ENCODE results near the gene OXSM. TPM values are rescaled to one million over a fixed set of nuclear protein-coding genes. Genes with fewer than 3 reads are reported as not detected.

The OXSM gene
- total and polyA plus RNA-seq, 2 donors (not counting 1 experiment from before 2014, with no cell fraction given), result 9.9 to 14.9 TPM

DNA sequence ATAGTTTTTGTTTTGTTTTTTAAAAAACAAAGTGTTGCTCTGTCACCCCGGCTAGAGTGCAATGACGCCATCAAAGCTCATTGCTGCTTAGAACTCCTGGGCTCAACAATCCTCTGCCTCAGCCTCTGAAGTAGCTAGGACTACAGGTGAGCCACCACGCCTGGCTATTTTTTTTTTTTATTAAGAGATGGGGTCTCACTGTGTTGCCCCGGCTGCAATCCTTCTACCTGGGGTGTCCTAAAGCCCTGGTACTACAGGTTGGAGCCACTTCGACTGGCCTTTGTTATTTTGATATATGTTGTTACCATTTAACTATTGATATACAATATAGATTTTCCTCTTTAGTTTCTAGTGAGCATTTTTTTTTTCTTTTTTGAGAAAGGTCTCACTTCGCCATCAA lies 9.3 kb upstream of the OXSM start:
- Histone ChIP-seq H3K4me3 (replicated peaks in 1 of 4; ENCODE audit: control extremely low read depth in 1 of 4, insufficient read depth in 1 of 4, low read depth in 3 of 4, low read length in 4 of 4) (no peak overlapping the region), H4K20me1 (ENCODE audit: control insufficient read depth, extremely low read depth, insufficient read depth, low read length) (no peaks in the 10 kb centered on the region), H3K9me3 (ENCODE audit: control insufficient read depth, insufficient read depth, low read depth, low read length) (no peaks in the 10 kb centered on the region), H3K4me2 (ENCODE audit: extremely low read depth, insufficient read depth, low read length) (no peak overlapping the region), H3K27me3 (ENCODE audit: control insufficient read depth, insufficient read depth, low read length) (no peaks in the 10 kb centered on the region), H3K9ac (ENCODE audit: insufficient read depth, low read length) (no peak overlapping the region), H3K36me3 (ENCODE audit: control insufficient read depth, insufficient read depth, low read length) (peaks cover 2% of the 10 kb centered on the region), H3K4me1 (ENCODE audit: control insufficient read depth, extremely low read depth, insufficient read depth, low read length) (peaks cover 2% of the 10 kb centered on the region), H2AFZ (ENCODE audit: low read length) (no peak overlapping the region), H3K27ac (ENCODE audit: insufficient read depth, low read length) (no peak overlapping the region), H3K79me2 (ENCODE audit: control insufficient read depth, insufficient read depth, low read length) (peaks cover 21% of the 10 kb centered on the region)
- TF ChIP-seq EZH2 (IDR thresholded peaks at IDR 0.05; ENCODE audit: low read length, missing control alignments), result no peak
- TF ChIP-seq, protein P1, sequence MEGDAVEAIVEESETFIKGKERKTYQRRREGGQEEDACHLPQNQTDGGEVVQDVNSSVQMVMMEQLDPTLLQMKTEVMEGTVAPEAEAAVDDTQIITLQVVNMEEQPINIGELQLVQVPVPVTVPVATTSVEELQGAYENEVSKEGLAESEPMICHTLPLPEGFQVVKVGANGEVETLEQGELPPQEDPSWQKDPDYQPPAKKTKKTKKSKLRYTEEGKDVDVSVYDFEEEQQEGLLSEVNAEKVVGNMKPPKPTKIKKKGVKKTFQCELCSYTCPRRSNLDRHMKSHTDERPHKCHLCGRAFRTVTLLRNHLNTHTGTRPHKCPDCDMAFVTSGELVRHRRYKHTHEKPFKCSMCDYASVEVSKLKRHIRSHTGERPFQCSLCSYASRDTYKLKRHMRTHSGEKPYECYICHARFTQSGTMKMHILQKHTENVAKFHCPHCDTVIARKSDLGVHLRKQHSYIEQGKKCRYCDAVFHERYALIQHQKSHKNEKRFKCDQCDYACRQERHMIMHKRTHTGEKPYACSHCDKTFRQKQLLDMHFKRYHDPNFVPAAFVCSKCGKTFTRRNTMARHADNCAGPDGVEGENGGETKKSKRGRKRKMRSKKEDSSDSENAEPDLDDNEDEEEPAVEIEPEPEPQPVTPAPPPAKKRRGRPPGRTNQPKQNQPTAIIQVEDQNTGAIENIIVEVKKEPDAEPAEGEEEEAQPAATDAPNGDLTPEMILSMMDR (conservative IDR thresholded peaks at IDR 0.05 in 1 of 2, IDR thresholded peaks at IDR 0.05 in 1 of 2; ENCODE audit: low read depth in 1 of 2, low read length in 2 of 2), result no peak
- DNase-seq (ENCODE audit: low read depth in 2 of 2), result no peak

DNA sequence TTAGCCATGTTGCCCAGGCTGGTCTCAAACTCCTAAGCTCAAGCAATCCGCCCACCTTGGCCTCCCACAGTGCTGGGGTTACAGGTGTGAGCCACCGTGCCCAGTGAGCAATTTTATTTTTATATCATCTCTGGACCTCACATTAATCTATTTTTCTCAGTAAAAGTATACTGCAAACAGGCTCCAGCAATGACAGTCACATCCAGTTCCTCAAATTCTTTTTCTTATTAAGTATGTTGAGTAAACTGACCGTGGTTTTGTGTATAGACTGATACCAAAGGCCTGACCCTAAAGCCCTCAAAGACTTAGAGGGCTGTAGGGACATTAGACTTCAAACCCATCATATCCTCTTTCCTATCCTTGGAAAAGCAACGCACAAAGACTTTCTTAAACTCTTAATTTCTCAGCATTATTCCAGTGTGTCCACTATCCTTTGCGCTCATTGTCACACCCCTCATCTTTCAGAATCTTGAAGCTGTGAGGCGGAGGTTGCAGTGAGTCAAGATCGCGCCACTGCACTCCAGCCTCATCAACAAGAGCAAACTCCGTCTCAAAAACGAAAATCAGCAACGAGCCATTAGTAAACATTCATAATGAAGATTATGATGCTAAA lies 8.6 kb upstream of the OXSM start:
- peaks cover 21% of the 10 kb centered on the region for H3K79me2 ChIP-seq (ENCODE audit: control insufficient read depth, insufficient read depth, low read length)
- no peak for TF ChIP-seq EZH2 (IDR thresholded peaks at IDR 0.05; ENCODE audit: low read length, missing control alignments)
- TF ChIP-seq, protein P1 (conservative IDR thresholded peaks at IDR 0.05 in 1 of 2, IDR thresholded peaks at IDR 0.05 in 1 of 2; ENCODE audit: low read depth in 1 of 2, low read length in 2 of 2), result no peak
- no peak overlapping the region for H2AFZ ChIP-seq (ENCODE audit: low read length)
- no peak overlapping the region for H3K4me2 ChIP-seq (ENCODE audit: extremely low read depth, insufficient read depth, low read length)
- H3K9me3 ChIP-seq (ENCODE audit: control insufficient read depth, insufficient read depth, low read depth, low read length), result no peaks in the 10 kb centered on the region
- no peaks in the 10 kb centered on the region for H3K27me3 ChIP-seq (ENCODE audit: control insufficient read depth, insufficient read depth, low read length)
- no peak overlapping the region for H3K4me3 ChIP-seq (replicated peaks in 1 of 4; ENCODE audit: control extremely low read depth in 1 of 4, insufficient read depth in 1 of 4, low read depth in 3 of 4, low read length in 4 of 4)
- H3K9ac ChIP-seq (ENCODE audit: insufficient read depth, low read length), result no peak overlapping the region
- H3K27ac ChIP-seq (ENCODE audit: insufficient read depth, low read length), result no peak overlapping the region
- peaks cover 2% of the 10 kb centered on the region for H3K4me1 ChIP-seq (ENCODE audit: control insufficient read depth, extremely low read depth, insufficient read depth, low read length)
- no peak for DNase-seq (ENCODE audit: low read depth in 2 of 2)
- no peaks in the 10 kb centered on the region for H3K36me3 ChIP-seq (ENCODE audit: control insufficient read depth, insufficient read depth, low read length)
- no peaks in the 10 kb centered on the region for H4K20me1 ChIP-seq (ENCODE audit: control insufficient read depth, extremely low read depth, insufficient read depth, low read length)

DNA sequence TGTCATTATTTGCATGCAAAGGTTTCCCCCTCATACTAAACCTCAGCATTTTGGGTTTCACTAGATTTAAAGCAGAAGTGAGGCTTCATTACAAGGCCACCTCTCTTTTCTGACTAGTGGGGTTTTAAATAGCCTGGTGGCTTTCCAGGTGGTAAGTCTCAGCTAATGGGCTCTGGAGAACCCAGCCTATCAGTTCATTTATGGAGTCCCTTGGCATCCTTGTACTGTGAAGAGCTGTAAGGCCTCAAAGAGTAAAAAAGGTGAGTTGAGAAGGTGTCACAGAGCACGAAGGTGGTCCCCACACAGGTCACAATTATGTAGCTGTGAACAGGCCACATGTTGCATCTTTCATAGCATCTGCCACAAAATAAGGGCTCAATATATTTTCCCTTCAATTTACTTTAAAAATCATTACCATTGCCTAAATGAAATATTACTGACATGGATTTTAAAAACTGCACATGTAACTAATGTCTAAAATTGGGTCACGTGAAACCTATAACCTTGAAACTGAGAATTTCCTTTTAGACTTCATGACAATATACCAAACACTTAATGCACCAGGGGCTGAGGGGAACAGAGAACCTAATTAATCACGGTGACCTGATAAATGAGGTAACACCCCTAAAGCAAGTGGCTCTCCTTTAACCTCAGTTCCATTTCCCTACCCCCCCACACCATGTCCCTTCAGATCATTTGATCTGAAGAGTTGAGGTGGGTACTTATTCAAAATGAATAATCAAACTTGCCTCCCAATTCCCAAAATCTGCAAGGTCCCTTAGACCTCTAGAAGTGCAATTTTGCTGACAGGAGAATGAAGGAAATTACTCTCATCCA lies 7.9 kb upstream of the OXSM start:
- Histone ChIP-seq H2AFZ (ENCODE audit: low read length) (no peak overlapping the region), H3K4me1 (ENCODE audit: control insufficient read depth, extremely low read depth, insufficient read depth, low read length) (peaks cover 2% of the 10 kb centered on the region), H3K9ac (ENCODE audit: insufficient read depth, low read length) (no peak overlapping the region), H3K27me3 (ENCODE audit: control insufficient read depth, insufficient read depth, low read length) (no peaks in the 10 kb centered on the region), H3K4me3 (replicated peaks in 1 of 4; ENCODE audit: control extremely low read depth in 1 of 4, insufficient read depth in 1 of 4, low read depth in 3 of 4, low read length in 4 of 4) (peak overlapping the region; percentile 67 to 96 (median 88)), H3K79me2 (ENCODE audit: control insufficient read depth, insufficient read depth, low read length) (peaks cover 21% of the 10 kb centered on the region), H3K4me2 (ENCODE audit: extremely low read depth, insufficient read depth, low read length) (peak overlapping the region; percentile 83), H4K20me1 (ENCODE audit: control insufficient read depth, extremely low read depth, insufficient read depth, low read length) (no peaks in the 10 kb centered on the region), H3K27ac (ENCODE audit: insufficient read depth, low read length) (peak overlapping the region; percentile 68), H3K36me3 (ENCODE audit: control insufficient read depth, insufficient read depth, low read length) (no peaks in the 10 kb centered on the region), H3K9me3 (ENCODE audit: control insufficient read depth, insufficient read depth, low read depth, low read length) (no peaks in the 10 kb centered on the region)
- DNase-seq (ENCODE audit: low read depth in 2 of 2), result no peak
- no peak for TF ChIP-seq EZH2 (IDR thresholded peaks at IDR 0.05; ENCODE audit: low read length, missing control alignments)
- TF ChIP-seq, protein P1 (conservative IDR thresholded peaks at IDR 0.05 in 1 of 2, IDR thresholded peaks at IDR 0.05 in 1 of 2; ENCODE audit: low read depth in 1 of 2, low read length in 2 of 2), result no peak

All from fibroblast of lung (primary cell).